Endothelial cell of umbilical vein (primary cell): ENCODE measurements around the gene PASK. TPM values are rescaled to one million over a fixed set of nuclear protein-coding genes. Genes with fewer than 3 reads are reported as not detected.

ENCODE experiments used
- BruUV-seq: library from RNA; stranded (reverse); fragments of 400-500 nt; replicated peaks from 2 replicates; lab custom pipeline; 2021; lab: Mats Ljungman, UMichigan
- CTCF ChIA-PET: fragments of 300-600, 350-600 bp; sonication (Branson Sonifier 250); formaldehyde crosslinking; loops from one replicate; lab custom pipeline; 2021; ENCODE audit warnings: antibody characterized with exemption, inconsistent platforms; lab: Charles Lee
- POLR2A ChIA-PET: fragments of 300-600, 350-600 bp; sonication (Branson Sonifier 250); formaldehyde crosslinking; loops from one replicate; lab custom pipeline; 2021; ENCODE audit warnings: antibody characterized with exemption, inconsistent platforms; lab: Charles Lee
- DNase-seq: peaks from one replicate; pipeline ENCODE4 v3.0.0-alpha.2; 2011; ENCODE audit warnings: low read depth, low spot score
- FAIRE-seq: peaks from 2 replicates; lab custom pipeline; 2011; peaks lifted over from hg19 to GRCh38; lab: Jason Lieb, UNC
- H2AFZ ChIP-seq: 2 replicates; pipeline ENCODE4 v1.6.0; 2012; ENCODE audit warnings: low read depth, low read length, control low read depth, inconsistent platforms
- H3K27ac ChIP-seq: 2 replicates; pipeline ENCODE4 v1.5.1; 2011; ENCODE audit warnings: low read depth, mild to moderate bottlenecking, control low read depth, low read length, moderate library complexity; ENCODE audit not compliant: insufficient read depth
- H3K27me3 ChIP-seq, 2 experiments: 2 replicates each; pipeline versions ENCODE4 v1.6.0 to v1.6.1; 2011; ENCODE audit warnings: low read length in 2 of 2, mixed read lengths in 1 of 2; ENCODE audit not compliant: control insufficient read depth in 2 of 2, insufficient read depth in 2 of 2
- H3K36me3 ChIP-seq, 2 experiments: 2 replicates in 1 of 2; 3 replicates in 1 of 2; pipeline ENCODE4 v1.5.1; 2011; ENCODE audit warnings: low read length in 2 of 2, mild to moderate bottlenecking in 1 of 2, moderate library complexity in 1 of 2; ENCODE audit not compliant: control insufficient read depth in 2 of 2, insufficient read depth in 2 of 2; ENCODE audit errors: extremely low read depth in 1 of 2
- H3K4me1 ChIP-seq: 3 replicates; pipeline ENCODE4 v1.5.1; 2011; ENCODE audit warnings: mild to moderate bottlenecking, low read length; ENCODE audit not compliant: control insufficient read depth, insufficient read depth; ENCODE audit errors: extremely low read depth
- H3K4me2 ChIP-seq: 2 replicates; pipeline ENCODE4 v1.6.1; 2011; ENCODE audit warnings: low read length, control low read depth, mixed read lengths; ENCODE audit not compliant: insufficient read depth
- H3K4me3 ChIP-seq, 3 experiments: fragments of 200-600 bp in 1 of 3; sonication (generic), shearing (Covaris generic) in 1 of 3; replicated peaks in 1 of 3; 2 replicates each; pipeline ENCODE4 v1.5.1; 2011 to 2016; ENCODE audit warnings: control low read depth in 3 of 3, low read length in 3 of 3, mild to moderate bottlenecking in 2 of 3, inconsistent platforms in 1 of 3, low read depth in 1 of 3, moderate library complexity in 1 of 3; ENCODE audit not compliant: insufficient read depth in 1 of 3
- H3K79me2 ChIP-seq: 2 replicates; pipeline ENCODE4 v1.6.0; 2012; ENCODE audit warnings: low read length, inconsistent platforms; ENCODE audit not compliant: control insufficient read depth, insufficient read depth
- H3K9ac ChIP-seq: replicated peaks from 2 replicates; pipeline ENCODE3; 2011; ENCODE audit warnings: low read length, control low read depth; ENCODE audit not compliant: insufficient read depth; ENCODE audit errors: extremely low read depth
- H3K9me1 ChIP-seq: replicated peaks from 3 replicates; pipeline ENCODE4 v1.6.0; 2011; ENCODE audit warnings: mild to moderate bottlenecking, low read length; ENCODE audit not compliant: control insufficient read depth, insufficient read depth; ENCODE audit errors: extremely low read depth
- H3K9me3 ChIP-seq: replicated peaks from 2 replicates; pipeline ENCODE4 v1.5.1; 2012; ENCODE audit warnings: low read length, inconsistent platforms; ENCODE audit not compliant: control insufficient read depth, insufficient read depth
- H4K20me1 ChIP-seq: replicated peaks from 2 replicates; pipeline ENCODE3; 2011; ENCODE audit warnings: mild to moderate bottlenecking, low read length; ENCODE audit not compliant: control insufficient read depth, insufficient read depth; ENCODE audit errors: extremely low read depth
- EZH2 ChIP-seq: IDR thresholded peaks from 2 replicates; pipeline ENCODE4 v1.6.1; 2012; ENCODE audit warnings: borderline replicate concordance, low read depth, mild to moderate bottlenecking, moderate library complexity, low read length, inconsistent platforms; ENCODE audit not compliant: severe bottlenecking
- FOS ChIP-seq: IDR thresholded peaks from 2 replicates; pipeline ENCODE4 v1.6.1; 2011; ENCODE audit warnings: mild to moderate bottlenecking, low read length, moderate library complexity, borderline replicate concordance; ENCODE audit not compliant: insufficient read depth
- GATA2 ChIP-seq: IDR thresholded peaks from 2 replicates; pipeline ENCODE4 v1.7.0; 2011; ENCODE audit warnings: low read depth, mild to moderate bottlenecking, moderate library complexity, mixed read lengths, low read length; ENCODE audit not compliant: insufficient read length, insufficient read depth
- JUN ChIP-seq: IDR thresholded peaks from 2 replicates; pipeline ENCODE4 v1.6.1; 2011; ENCODE audit warnings: borderline replicate concordance, low read depth; ENCODE audit not compliant: insufficient read length, insufficient read depth
- MYC ChIP-seq: IDR thresholded peaks from one replicate; pipeline ENCODE4 v1.6.1; 2011; ENCODE audit warnings: mild to moderate bottlenecking, low read depth, low read length
- POLR2A ChIP-seq: IDR thresholded peaks from 2 replicates; pipeline ENCODE4 v1.6.1; 2012; ENCODE audit warnings: low read depth, mild to moderate bottlenecking, control low read depth, low read length
- POLR2AphosphoS5 ChIP-seq: IDR thresholded peaks from 2 replicates; pipeline ENCODE4 v1.6.1; 2012; ENCODE audit warnings: low read depth, mild to moderate bottlenecking, control low read depth, low read length, moderate library complexity; ENCODE audit not compliant: insufficient read depth
- dilution Hi-C: fragments of 300-500 bp; cut with MboI; formaldehyde crosslinking; loops from one replicate; pipeline ENCODE4 v1.15.0; 2019; ENCODE audit warnings: low sequenced_read_pairs; ENCODE audit not compliant: extremely low pct_ligation_motif_present
- intact Hi-C: fragments of 100-400 bp; cut with micrococcal nuclease; formaldehyde crosslinking; loops from one replicate; pipeline ENCODE4 v1.10.0; 2022
- polyA plus RNA-seq, 4 experiments: library from polyadenylated mRNA; depleted of rRNA in 3 of 4; stranded (reverse) in 3 of 4; unstranded in 1 of 4; fragments of >200 nt; gene quantifications; 2 replicates each; pipeline versions ENCODE4 v1.2.1 to v1.2.3, GENCODE V29; 2011 to 2012; ENCODE audit warnings: missing spikeins in 1 of 4
- total RNA-seq: library from RNA; stranded (reverse); gene quantifications from 2 replicates; pipeline ENCODE4 v1.2.3, GENCODE V29; 2021
- TF ChIP-seq, protein P1 (sequence below): IDR thresholded peaks from 2 replicates; pipeline ENCODE4 v1.6.1; 2011; ENCODE audit not compliant: insufficient read depth, insufficient read length
- TF ChIP-seq, protein P2 (sequence below), 2 donors: IDR thresholded peaks; 1 replicate in 1 of 2; 2 replicates in 1 of 2; pipeline ENCODE4 v1.5.1; 2011; ENCODE audit warnings: low read length in 2 of 2, mild to moderate bottlenecking in 2 of 2, moderate library complexity in 2 of 2, control low read depth in 1 of 2, inconsistent platforms in 1 of 2, low read depth in 1 of 2; ENCODE audit not compliant: insufficient read depth in 1 of 2; ENCODE audit errors: extremely low read depth in 1 of 2

Gene PASK
- total and polyA plus RNA-seq, 2 donors (not counting 3 experiments of a cell fraction or from before 2014, with no cell fraction given), result 5.7 to 17.3 TPM

DNA sequence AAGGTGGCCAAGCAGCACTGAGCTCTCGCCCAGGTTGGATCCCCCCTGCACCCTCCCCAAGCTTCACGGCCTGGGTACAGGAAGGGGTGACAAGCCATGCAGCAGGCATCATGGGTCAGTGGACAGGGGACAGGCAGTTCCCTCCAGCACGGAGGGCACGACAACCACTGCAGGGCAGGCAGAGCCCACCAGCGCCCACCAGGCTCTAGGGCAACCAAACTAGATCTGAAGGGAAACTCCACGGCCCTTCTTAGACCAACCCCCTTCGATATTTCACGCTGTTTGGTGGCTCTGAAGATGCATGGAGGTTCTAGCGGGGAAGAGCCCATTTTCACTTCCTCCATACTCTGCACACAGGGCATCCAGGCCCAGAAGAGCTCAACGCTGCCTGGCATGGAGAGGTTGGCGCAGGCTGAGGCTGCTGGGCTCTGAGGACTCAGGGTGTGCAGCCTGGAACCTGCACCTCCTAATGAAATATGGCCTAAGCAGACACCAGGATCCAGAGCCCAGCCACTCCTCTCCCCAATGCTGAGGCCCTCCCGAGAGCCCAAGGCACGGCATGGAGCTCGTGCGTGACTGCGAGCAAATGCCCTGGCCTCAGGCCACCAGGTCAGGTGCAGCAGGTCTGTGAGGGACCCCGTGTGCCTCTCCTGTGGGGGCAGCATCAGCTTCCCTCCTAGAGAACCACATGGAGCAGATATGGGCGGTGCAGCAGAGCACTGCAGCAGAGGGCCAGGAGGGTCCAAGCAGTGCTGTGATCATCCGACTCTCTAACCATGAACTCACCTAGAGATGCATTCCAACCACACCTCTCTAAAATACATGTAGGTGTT, 38.4 kb downstream of the PASK start:
- ChIA-PET POLR2A (no interaction called here), CTCF (interaction anchor here (1.4 kb wide), 1 partner anchor 11 kb away, joined by 3 read pairs; no protein-coding TSS in a partner anchor)
- Histone ChIP-seq H3K4me3 (no peak overlapping the region), H3K79me2 (no peaks in the 10 kb centered on the region), H3K27me3 (no peaks in the 10 kb centered on the region), H3K9me1 (no peaks in the 10 kb centered on the region), H3K36me3 (no peaks in the 10 kb centered on the region), H3K4me2 (no peak overlapping the region), H2AFZ (no peak overlapping the region), H3K4me1 (no peaks in the 10 kb centered on the region), H3K27ac (no peak overlapping the region), H3K9me3 (no peaks in the 10 kb centered on the region), H4K20me1 (no peaks in the 10 kb centered on the region), H3K9ac (no peak overlapping the region)
- no TSS peak for BruUV-seq
- FAIRE-seq (no peak), DNase-seq (no peak)
- dilution Hi-C loops, result no loop called here
- no peak for TF ChIP-seq MYC
- TF ChIP-seq, protein P1, sequence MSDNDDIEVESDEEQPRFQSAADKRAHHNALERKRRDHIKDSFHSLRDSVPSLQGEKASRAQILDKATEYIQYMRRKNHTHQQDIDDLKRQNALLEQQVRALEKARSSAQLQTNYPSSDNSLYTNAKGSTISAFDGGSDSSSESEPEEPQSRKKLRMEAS, result no peak
- no peak for TF ChIP-seq POLR2A
- TF ChIP-seq EZH2, result no peak
- TF ChIP-seq GATA2, result no peak
- TF ChIP-seq, protein P2, sequence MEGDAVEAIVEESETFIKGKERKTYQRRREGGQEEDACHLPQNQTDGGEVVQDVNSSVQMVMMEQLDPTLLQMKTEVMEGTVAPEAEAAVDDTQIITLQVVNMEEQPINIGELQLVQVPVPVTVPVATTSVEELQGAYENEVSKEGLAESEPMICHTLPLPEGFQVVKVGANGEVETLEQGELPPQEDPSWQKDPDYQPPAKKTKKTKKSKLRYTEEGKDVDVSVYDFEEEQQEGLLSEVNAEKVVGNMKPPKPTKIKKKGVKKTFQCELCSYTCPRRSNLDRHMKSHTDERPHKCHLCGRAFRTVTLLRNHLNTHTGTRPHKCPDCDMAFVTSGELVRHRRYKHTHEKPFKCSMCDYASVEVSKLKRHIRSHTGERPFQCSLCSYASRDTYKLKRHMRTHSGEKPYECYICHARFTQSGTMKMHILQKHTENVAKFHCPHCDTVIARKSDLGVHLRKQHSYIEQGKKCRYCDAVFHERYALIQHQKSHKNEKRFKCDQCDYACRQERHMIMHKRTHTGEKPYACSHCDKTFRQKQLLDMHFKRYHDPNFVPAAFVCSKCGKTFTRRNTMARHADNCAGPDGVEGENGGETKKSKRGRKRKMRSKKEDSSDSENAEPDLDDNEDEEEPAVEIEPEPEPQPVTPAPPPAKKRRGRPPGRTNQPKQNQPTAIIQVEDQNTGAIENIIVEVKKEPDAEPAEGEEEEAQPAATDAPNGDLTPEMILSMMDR (IDR thresholded peaks at IDR 0.05; ENCODE audit: extremely low read depth in 1 of 2, insufficient read depth in 1 of 2, low read depth in 1 of 2, low read length in 2 of 2), result no peak
- no peak for TF ChIP-seq FOS
- TF ChIP-seq POLR2AphosphoS5, result no peak
- TF ChIP-seq JUN, result no peak
- intact Hi-C loops, result no loop called here
